ENCODE results near the gene RGR. TPM values are rescaled to one million over a fixed set of nuclear protein-coding genes. Genes with fewer than 3 reads are reported as not detected.

RGR gene
- total and polyA plus RNA-seq, 2 experiments from 2014 or later = not detected

DNA sequence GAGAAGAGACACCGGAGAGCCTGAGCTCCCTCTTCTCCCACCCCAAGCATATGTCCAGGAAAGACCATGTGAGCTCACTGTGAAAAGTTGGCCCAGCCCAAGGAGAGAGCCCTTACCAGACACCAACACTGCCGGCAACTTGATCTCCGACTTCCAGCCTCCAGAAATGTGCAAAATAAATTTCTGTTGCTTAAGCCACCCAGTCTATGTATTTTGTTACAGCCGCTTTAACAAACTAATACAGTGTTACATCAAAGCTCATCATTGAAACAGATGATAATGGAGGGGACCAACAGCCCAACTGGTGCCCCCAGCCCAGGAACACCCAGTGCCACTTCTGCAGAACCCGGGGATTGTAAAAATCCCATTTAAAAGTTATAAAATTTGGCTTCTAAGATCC lies 18.9 kb downstream of the RGR start:
- Histone ChIP-seq H3K27ac (ENCODE audit: low read depth) (no peak overlapping the region), H3K79me2 (replicated peaks; ENCODE audit: insufficient read depth) (no peaks in the 10 kb centered on the region), H3K27me3 (ENCODE audit: insufficient read depth) (no peaks in the 10 kb centered on the region), H3K4me1 (ENCODE audit: insufficient read depth) (peaks cover 3% of the 10 kb centered on the region; the same call in 1 of the 2 replicates), H3K4me3 (no peak overlapping the region), H4K20me1 (replicated peaks; ENCODE audit: insufficient read depth) (no peaks in the 10 kb centered on the region), H3K36me3 (ENCODE audit: insufficient read depth) (no peaks in the 10 kb centered on the region), H2AFZ (no peak overlapping the region), H3K4me2 (no peak overlapping the region), H3K9me2 (ENCODE audit: insufficient read depth) (no peaks in the 10 kb centered on the region), H3F3A (replicated peaks; ENCODE audit: low read depth) (no peaks in the 10 kb centered on the region)
- Mint-ChIP-seq H3K9me3 (no peaks in the 10 kb centered on the region; the same call in 2 of the 3 replicates), H3K36me3 (ENCODE audit: low read depth) (no peaks in the 10 kb centered on the region), H3K27ac (no peak overlapping the region), H3K4me3 (no peak overlapping the region), H3K27me3 (ENCODE audit: insufficient read depth, low read depth, poor library complexity) (peaks cover 3% of the 10 kb centered on the region), H3K4me1 (peaks cover 9% of the 10 kb centered on the region)
- no peak for DNase-seq (ENCODE audit: low spot score)
- TF ChIP-seq ZNF114 (CRISPR knock-in tag; IDR thresholded peaks at IDR 0.05) (no peak), ZNF331 (CRISPR knock-in tag; IDR thresholded peaks at IDR 0.05; ENCODE audit: low read depth) (no peak), STAT1 (IDR thresholded peaks at IDR 0.05; ENCODE audit: unreplicated experiment) (no peak), JUNB (IDR thresholded peaks at IDR 0.05; ENCODE audit: unreplicated experiment) (no peak), EZH2 (IDR thresholded peaks at IDR 0.05; ENCODE audit: low read depth, unreplicated experiment) (no peak), POLR2AphosphoS5 (IDR thresholded peaks at IDR 0.05; ENCODE audit: low read depth) (no peak), CREB1 (CRISPR knock-in tag; IDR thresholded peaks at IDR 0.05; ENCODE audit: low read depth) (no peak), NANOG (IDR thresholded peaks at IDR 0.05; ENCODE audit: borderline replicate concordance) (no peak), EZH2phosphoT487 (IDR thresholded peaks at IDR 0.05; ENCODE audit: unreplicated experiment) (no peak)
- TF ChIP-seq, protein P1, sequence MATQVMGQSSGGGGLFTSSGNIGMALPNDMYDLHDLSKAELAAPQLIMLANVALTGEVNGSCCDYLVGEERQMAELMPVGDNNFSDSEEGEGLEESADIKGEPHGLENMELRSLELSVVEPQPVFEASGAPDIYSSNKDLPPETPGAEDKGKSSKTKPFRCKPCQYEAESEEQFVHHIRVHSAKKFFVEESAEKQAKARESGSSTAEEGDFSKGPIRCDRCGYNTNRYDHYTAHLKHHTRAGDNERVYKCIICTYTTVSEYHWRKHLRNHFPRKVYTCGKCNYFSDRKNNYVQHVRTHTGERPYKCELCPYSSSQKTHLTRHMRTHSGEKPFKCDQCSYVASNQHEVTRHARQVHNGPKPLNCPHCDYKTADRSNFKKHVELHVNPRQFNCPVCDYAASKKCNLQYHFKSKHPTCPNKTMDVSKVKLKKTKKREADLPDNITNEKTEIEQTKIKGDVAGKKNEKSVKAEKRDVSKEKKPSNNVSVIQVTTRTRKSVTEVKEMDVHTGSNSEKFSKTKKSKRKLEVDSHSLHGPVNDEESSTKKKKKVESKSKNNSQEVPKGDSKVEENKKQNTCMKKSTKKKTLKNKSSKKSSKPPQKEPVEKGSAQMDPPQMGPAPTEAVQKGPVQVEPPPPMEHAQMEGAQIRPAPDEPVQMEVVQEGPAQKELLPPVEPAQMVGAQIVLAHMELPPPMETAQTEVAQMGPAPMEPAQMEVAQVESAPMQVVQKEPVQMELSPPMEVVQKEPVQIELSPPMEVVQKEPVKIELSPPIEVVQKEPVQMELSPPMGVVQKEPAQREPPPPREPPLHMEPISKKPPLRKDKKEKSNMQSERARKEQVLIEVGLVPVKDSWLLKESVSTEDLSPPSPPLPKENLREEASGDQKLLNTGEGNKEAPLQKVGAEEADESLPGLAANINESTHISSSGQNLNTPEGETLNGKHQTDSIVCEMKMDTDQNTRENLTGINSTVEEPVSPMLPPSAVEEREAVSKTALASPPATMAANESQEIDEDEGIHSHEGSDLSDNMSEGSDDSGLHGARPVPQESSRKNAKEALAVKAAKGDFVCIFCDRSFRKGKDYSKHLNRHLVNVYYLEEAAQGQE (IDR thresholded peaks at IDR 0.05; ENCODE audit: unreplicated experiment) = no peak
- TF ChIP-seq, protein P2, sequence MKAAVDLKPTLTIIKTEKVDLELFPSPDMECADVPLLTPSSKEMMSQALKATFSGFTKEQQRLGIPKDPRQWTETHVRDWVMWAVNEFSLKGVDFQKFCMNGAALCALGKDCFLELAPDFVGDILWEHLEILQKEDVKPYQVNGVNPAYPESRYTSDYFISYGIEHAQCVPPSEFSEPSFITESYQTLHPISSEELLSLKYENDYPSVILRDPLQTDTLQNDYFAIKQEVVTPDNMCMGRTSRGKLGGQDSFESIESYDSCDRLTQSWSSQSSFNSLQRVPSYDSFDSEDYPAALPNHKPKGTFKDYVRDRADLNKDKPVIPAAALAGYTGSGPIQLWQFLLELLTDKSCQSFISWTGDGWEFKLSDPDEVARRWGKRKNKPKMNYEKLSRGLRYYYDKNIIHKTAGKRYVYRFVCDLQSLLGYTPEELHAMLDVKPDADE (IDR thresholded peaks at IDR 0.05) = no peak
- TF ChIP-seq, protein P3, sequence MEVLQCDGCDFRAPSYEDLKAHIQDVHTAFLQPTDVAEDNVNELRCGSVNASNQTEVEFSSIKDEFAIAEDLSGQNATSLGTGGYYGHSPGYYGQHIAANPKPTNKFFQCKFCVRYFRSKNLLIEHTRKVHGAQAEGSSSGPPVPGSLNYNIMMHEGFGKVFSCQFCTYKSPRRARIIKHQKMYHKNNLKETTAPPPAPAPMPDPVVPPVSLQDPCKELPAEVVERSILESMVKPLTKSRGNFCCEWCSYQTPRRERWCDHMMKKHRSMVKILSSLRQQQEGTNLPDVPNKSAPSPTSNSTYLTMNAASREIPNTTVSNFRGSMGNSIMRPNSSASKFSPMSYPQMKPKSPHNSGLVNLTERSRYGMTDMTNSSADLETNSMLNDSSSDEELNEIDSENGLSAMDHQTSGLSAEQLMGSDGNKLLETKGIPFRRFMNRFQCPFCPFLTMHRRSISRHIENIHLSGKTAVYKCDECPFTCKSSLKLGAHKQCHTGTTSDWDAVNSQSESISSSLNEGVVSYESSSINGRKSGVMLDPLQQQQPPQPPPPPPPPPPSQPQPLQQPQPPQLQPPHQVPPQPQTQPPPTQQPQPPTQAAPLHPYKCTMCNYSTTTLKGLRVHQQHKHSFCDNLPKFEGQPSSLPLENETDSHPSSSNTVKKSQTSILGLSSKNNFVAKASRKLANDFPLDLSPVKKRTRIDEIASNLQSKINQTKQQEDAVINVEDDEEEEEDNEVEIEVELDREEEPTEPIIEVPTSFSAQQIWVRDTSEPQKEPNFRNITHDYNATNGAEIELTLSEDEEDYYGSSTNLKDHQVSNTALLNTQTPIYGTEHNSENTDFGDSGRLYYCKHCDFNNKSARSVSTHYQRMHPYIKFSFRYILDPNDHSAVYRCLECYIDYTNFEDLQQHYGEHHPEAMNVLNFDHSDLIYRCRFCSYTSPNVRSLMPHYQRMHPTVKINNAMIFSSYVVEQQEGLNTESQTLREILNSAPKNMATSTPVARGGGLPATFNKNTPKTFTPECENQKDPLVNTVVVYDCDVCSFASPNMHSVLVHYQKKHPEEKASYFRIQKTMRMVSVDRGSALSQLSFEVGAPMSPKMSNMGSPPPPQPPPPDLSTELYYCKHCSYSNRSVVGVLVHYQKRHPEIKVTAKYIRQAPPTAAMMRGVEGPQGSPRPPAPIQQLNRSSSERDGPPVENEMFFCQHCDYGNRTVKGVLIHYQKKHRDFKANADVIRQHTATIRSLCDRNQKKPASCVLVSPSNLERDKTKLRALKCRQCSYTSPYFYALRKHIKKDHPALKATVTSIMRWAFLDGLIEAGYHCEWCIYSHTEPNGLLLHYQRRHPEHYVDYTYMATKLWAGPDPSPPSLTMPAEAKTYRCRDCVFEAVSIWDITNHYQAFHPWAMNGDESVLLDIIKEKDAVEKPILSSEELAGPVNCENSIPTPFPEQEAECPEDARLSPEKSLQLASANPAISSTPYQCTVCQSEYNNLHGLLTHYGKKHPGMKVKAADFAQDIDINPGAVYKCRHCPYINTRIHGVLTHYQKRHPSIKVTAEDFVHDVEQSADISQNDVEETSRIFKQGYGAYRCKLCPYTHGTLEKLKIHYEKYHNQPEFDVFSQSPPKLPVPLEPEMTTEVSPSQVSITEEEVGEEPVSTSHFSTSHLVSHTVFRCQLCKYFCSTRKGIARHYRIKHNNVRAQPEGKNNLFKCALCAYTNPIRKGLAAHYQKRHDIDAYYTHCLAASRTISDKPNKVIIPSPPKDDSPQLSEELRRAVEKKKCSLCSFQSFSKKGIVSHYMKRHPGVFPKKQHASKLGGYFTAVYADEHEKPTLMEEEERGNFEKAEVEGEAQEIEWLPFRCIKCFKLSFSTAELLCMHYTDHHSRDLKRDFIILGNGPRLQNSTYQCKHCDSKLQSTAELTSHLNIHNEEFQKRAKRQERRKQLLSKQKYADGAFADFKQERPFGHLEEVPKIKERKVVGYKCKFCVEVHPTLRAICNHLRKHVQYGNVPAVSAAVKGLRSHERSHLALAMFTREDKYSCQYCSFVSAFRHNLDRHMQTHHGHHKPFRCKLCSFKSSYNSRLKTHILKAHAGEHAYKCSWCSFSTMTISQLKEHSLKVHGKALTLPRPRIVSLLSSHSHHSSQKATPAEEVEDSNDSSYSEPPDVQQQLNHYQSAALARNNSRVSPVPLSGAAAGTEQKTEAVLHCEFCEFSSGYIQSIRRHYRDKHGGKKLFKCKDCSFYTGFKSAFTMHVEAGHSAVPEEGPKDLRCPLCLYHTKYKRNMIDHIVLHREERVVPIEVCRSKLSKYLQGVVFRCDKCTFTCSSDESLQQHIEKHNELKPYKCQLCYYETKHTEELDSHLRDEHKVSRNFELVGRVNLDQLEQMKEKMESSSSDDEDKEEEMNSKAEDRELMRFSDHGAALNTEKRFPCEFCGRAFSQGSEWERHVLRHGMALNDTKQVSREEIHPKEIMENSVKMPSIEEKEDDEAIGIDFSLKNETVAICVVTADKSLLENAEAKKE (CRISPR knock-in tag; IDR thresholded peaks at IDR 0.05) = no peak
- TF ChIP-seq, protein P4, sequence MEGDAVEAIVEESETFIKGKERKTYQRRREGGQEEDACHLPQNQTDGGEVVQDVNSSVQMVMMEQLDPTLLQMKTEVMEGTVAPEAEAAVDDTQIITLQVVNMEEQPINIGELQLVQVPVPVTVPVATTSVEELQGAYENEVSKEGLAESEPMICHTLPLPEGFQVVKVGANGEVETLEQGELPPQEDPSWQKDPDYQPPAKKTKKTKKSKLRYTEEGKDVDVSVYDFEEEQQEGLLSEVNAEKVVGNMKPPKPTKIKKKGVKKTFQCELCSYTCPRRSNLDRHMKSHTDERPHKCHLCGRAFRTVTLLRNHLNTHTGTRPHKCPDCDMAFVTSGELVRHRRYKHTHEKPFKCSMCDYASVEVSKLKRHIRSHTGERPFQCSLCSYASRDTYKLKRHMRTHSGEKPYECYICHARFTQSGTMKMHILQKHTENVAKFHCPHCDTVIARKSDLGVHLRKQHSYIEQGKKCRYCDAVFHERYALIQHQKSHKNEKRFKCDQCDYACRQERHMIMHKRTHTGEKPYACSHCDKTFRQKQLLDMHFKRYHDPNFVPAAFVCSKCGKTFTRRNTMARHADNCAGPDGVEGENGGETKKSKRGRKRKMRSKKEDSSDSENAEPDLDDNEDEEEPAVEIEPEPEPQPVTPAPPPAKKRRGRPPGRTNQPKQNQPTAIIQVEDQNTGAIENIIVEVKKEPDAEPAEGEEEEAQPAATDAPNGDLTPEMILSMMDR (conservative IDR thresholded peaks at IDR 0.05; ENCODE audit: low read depth in 2 of 2) = no peak
- ATAC-seq = no peak
